Stimulated activated CD8-positive, alpha-beta memory T cell treated with anti-CD3 and anti-CD28 coated beads, Interleukin-12 subunit alpha, Interleukin-12 subunit beta, amount 100 ng/mL, for 24 hours (primary cell): Measurements from ENCODE around the gene DAB2IP.

ENCODE experiments used
- DNase-seq: peaks from one replicate; pipeline ENCODE4 v3.0.0-alpha.2; 2020; ENCODE audit errors: extremely low read depth

The DAB2IP gene

GRCh38 chr9:121763131-121763530 lies 111.7 kb downstream of the DAB2IP start:
- DNase-seq = no peak

- DNase-seq = no peak
Observed at GRCh38 chr9:121763561-121764370, 112.3 kb downstream of the DAB2IP start.

- no peak for DNase-seq
Observed at GRCh38 chr9:121764371-121764730, 112.9 kb downstream of the DAB2IP start.

GRCh38 chr9:121765021-121765950 lies 113.9 kb downstream of the DAB2IP start:
- no peak for DNase-seq

- DNase-seq = no peak
Observed at GRCh38 chr9:121766081-121766683, 114.7 kb downstream of the DAB2IP start.

GRCh38 chr9:121767171-121767769 lies 115.8 kb downstream of the DAB2IP start:
- DNase-seq = no peak

- DNase-seq = no peak
Observed at GRCh38 chr9:121768416-121769015, 117.1 kb downstream of the DAB2IP start.

GRCh38 chr9:121769939-121770338 lies 118.5 kb downstream of the DAB2IP start:
- no peak for DNase-seq

- no peak for DNase-seq
Observed at GRCh38 chr9:121770415-121771273, 119.2 kb downstream of the DAB2IP start.

- DNase-seq = no peak
Observed at GRCh38 chr9:121771418-121771817, 120.0 kb downstream of the DAB2IP start.

GRCh38 chr9:121771851-121772599 lies 120.6 kb downstream of the DAB2IP start:
- DNase-seq = no peak

GRCh38 chr9:121772600-121773285 lies 121.3 kb downstream of the DAB2IP start:
- no peak for DNase-seq

GRCh38 chr9:121773286-121773953 lies 122.0 kb downstream of the DAB2IP start:
- no peak for DNase-seq

- no peak for DNase-seq
Observed at GRCh38 chr9:121773954-121774714, 122.7 kb downstream of the DAB2IP start.

GRCh38 chr9:121774715-121775613 lies 123.5 kb downstream of the DAB2IP start:
- no peak for DNase-seq

- no peak for DNase-seq
Observed at GRCh38 chr9:121776001-121776738, 124.7 kb downstream of the DAB2IP start.
